Measurements from ENCODE around the gene AFF2. TPM values are rescaled to one million over a fixed set of nuclear protein-coding genes. Genes with fewer than 3 reads are reported as not detected.

AFF2 gene
- total RNA-seq, 2 donors from 2014 or later: 0.89 to 3.2 TPM

DNA sequence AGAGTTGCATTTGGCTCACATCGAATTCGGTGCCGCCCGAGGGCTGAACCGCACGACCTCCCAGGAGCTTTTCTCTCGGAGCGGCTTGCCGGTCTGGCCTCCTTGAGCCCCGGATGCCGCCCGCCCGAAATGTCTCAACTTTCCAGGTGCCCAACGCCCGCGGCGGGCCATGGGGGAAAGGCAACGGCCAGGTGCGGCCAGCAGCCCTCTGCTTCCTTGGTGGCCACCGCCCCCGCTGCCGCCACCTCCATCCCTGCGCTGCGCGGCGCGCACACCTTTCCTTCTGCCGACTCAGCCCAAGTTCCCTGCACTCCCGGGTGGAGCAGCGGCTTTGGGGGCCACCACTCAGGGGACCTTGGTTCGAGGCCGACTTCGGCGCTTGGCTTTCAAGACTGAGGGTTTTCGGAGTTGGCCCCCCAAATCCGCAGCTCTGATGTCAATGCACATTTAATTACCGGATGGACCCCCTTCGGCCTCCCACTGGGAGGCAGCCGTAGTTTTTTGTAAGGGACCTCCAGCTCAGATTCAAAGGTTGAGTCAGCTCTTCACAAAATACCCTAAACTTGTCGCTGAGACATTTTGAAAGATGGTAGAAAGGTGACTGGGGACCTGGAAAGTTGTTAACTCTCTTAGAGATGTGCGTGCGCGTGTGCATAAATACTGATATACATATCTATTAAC, 1.1 kb downstream of the AFF2 start:
- peak overlapping the region; percentile 32 to 50 for H3K4me3 ChIP-seq
- peaks cover 3 to 8% of the 10 kb centered on the region in 2 donors for H3K27me3 ChIP-seq
- no peak for DNase-seq (ENCODE audit: low spot score)
- peaks cover 0 to 6% of the 10 kb centered on the region in 2 donors for H3K4me1 ChIP-seq
- TF ChIP-seq, protein P1, sequence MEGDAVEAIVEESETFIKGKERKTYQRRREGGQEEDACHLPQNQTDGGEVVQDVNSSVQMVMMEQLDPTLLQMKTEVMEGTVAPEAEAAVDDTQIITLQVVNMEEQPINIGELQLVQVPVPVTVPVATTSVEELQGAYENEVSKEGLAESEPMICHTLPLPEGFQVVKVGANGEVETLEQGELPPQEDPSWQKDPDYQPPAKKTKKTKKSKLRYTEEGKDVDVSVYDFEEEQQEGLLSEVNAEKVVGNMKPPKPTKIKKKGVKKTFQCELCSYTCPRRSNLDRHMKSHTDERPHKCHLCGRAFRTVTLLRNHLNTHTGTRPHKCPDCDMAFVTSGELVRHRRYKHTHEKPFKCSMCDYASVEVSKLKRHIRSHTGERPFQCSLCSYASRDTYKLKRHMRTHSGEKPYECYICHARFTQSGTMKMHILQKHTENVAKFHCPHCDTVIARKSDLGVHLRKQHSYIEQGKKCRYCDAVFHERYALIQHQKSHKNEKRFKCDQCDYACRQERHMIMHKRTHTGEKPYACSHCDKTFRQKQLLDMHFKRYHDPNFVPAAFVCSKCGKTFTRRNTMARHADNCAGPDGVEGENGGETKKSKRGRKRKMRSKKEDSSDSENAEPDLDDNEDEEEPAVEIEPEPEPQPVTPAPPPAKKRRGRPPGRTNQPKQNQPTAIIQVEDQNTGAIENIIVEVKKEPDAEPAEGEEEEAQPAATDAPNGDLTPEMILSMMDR (IDR thresholded peaks at IDR 0.05): no peak
- no peaks in the 10 kb centered on the region for H3K9me3 ChIP-seq
- no peak overlapping the region for H3K27ac ChIP-seq
- no peaks in the 10 kb centered on the region for H3K36me3 ChIP-seq

DNA sequence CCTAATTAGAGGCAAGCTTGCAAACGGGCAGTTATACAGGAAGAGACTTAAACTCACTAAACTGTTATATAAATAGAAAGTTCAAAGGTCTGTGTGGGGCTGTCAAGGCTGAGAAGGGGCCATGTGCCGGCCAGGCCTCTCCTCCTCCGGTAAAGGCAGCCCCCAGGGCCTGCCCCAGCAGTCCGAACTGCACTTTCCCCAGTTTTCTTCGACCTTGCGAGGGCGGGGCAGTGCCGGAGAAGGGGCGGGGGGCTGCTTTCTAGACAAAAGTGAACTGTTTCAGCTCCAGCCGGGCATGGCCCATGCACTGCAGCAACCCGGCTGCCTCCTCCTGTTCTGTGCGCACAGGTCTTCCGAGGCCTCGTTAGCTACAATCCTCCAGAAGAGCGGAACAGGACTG, 4.1 kb downstream of the AFF2 start:
- peaks cover 3 to 8% of the 10 kb centered on the region in 2 donors for H3K27me3 ChIP-seq

DNA sequence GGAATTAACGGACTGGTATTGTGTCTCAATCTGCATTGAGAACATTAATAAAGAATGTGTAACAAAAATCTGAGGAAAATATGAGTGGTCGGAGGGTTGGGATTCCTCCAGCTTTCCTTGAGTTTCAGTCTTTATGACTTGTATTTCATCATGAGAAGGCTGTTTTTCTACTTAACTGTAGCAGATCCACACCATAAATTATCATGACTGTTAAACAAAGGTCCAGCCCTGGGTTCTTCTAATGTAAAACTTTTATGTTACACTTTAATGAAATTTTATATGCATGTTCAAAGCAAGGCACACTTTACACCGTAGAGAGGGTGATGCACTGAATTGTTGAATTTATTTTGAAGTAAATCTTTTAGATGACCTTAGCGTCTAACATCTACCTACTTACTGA, 7.0 kb downstream of the AFF2 start:
- Histone ChIP-seq H3K36me3 (no peaks in the 10 kb centered on the region), H3K27me3 (peaks cover 0 to 3% of the 10 kb centered on the region in 2 donors), H3K27ac (no peak overlapping the region), H3K4me1 (no peaks in the 10 kb centered on the region), H3K4me3 (no peak overlapping the region), H3K9me3 (no peaks in the 10 kb centered on the region)
- DNase-seq (ENCODE audit: low spot score): no peak
- TF ChIP-seq, protein P1 (IDR thresholded peaks at IDR 0.05): no peak

More for the DNA sequence above, 4.1 kb downstream of the AFF2 start:
- Histone ChIP-seq H3K4me3 (no peak overlapping the region), H3K27ac (no peak overlapping the region), H3K36me3 (no peaks in the 10 kb centered on the region), H3K9me3 (no peaks in the 10 kb centered on the region), H3K4me1 (peaks cover 0 to 6% of the 10 kb centered on the region in 2 donors)
- TF ChIP-seq, protein P1 (IDR thresholded peaks at IDR 0.05): no peak
- DNase-seq (ENCODE audit: low spot score): no peak

DNA sequence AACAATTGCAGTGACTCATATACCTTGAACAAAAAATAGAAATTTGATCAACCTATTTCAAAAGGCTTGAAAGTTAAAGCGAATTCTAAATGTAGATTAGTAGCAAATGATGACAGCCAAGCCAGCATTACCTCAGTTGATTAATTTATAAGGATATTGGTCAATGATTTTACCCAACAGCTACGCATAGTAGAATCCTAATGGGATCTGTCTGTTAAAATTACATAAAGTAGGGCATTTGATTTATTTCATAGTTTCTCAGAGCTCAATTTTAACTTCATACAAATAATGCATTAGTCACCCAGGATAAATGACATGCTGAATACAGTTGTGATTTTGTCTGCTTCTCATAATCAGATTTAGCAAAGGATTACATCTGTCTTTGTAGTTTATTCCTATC, 12.0 kb downstream of the AFF2 start:
- no peak overlapping the region for H3K4me3 ChIP-seq
- H3K36me3 ChIP-seq: no peaks in the 10 kb centered on the region
- TF ChIP-seq, protein P1 (IDR thresholded peaks at IDR 0.05): no peak
- no peaks in the 10 kb centered on the region for H3K9me3 ChIP-seq
- DNase-seq (ENCODE audit: low spot score): no peak
- H3K27me3 ChIP-seq: no peaks in the 10 kb centered on the region
- H3K4me1 ChIP-seq: no peaks in the 10 kb centered on the region
- H3K27ac ChIP-seq: no peak overlapping the region

DNA sequence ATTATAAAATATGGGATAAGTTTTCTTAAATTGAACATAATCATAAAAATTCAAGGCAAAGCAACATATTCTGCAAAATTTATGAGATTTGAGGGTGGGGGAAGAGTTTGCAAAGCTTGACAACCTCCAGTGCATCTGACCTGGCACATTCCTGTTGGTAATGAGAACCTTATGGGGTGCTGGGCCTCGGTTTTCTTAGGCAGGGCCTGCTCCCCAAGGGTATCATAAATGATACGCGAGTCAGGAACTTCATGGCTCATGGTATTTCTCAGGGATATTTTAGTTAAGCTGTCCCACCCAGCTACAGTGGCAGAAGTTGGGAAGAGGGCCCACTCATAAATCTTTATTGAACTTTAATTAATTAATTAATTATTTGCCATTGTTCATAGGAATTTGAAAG, 13.2 kb downstream of the AFF2 start:
- Histone ChIP-seq H3K4me1 (no peaks in the 10 kb centered on the region), H3K9me3 (no peaks in the 10 kb centered on the region), H3K4me3 (no peak overlapping the region), H3K27me3 (no peaks in the 10 kb centered on the region), H3K27ac (no peak overlapping the region), H3K36me3 (no peaks in the 10 kb centered on the region)
- TF ChIP-seq, protein P1 (IDR thresholded peaks at IDR 0.05): no peak
- no peak for DNase-seq (ENCODE audit: low spot score)

DNA sequence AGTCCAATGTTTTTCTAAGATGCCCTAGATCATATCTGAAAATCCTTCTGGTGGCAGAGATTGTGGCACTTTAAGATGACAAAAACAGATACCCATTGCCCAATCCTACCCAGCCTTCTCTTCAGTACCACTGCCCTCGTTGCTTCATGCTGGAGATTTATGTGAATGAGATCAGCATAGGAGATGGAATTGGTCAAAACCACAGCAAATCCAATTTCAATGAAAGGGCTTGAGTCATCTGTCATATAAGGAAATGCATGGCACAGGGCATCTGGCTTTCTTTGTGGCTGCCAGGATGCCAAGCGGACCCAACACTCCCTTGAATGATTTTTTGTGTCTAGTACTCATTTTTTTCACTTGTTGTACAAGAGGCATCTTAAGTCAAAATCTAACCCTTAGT, 16.8 kb downstream of the AFF2 start:
- no peak overlapping the region for H3K27ac ChIP-seq
- H3K9me3 ChIP-seq: no peaks in the 10 kb centered on the region
- no peak overlapping the region for H3K4me3 ChIP-seq
- no peaks in the 10 kb centered on the region for H3K4me1 ChIP-seq
- TF ChIP-seq, protein P1 (IDR thresholded peaks at IDR 0.05): no peak
- DNase-seq (ENCODE audit: low spot score): no peak
- H3K27me3 ChIP-seq: no peaks in the 10 kb centered on the region
- no peaks in the 10 kb centered on the region for H3K36me3 ChIP-seq

All from right atrium auricular region (tissue), 2 donors.